OCI-LY3 (cell line): ENCODE data around the gene PTPRM.

Experiments used
- CTCF ChIP-seq: fragments of 200-600, 300-600 bp; sonication (generic); IDR thresholded peaks from 2 replicates; pipeline ENCODE4 v1.5.1; 2014; ENCODE audit warnings: antibody characterized with exemption, low read length, low read depth
- EZH2phosphoT487 ChIP-seq: fragments of 200-600 bp; shearing (Covaris generic); IDR thresholded peaks from 2 replicates; pipeline ENCODE4 v1.6.1; 2018; ENCODE audit warnings: antibody characterized with exemption, mixed run types, low read depth

- TF ChIP-seq CTCF, result no peak
- TF ChIP-seq EZH2phosphoT487, result no peak
These were observed 513.0 kb downstream of the PTPRM start for GRCh38 chr18:8080092-8080491.
